Measurements from ENCODE around the gene ASTL.
"Not testable (repeated sequence)": the region's sequence is repeated elsewhere in the genome, so short reads cannot be mapped to it uniquely, and the experiment has no call there.

The ASTL gene

GRCh38 chr2:96145036-96145847 is 6.9 kb upstream of the ASTL start, which contains the start of gene DUSP2:
DUSP2 (minus strand) TSS chr2:96145440; CDS start chr2:96145354, 86 bp downstream.
- DNase-seq: peak; percentile 60

- DNase-seq: no peak
Observed at GRCh38 chr2:96144481-96145035, 6.3 kb upstream of the ASTL start.

- DNase-seq: no peak
Observed at GRCh38 chr2:96143848-96144480, 5.7 kb upstream of the ASTL start.

GRCh38 chr2:96143231-96143847 is 5.0 kb upstream of the ASTL start:
- DNase-seq: no peak

- no peak for DNase-seq
Observed at GRCh38 chr2:96142217-96143113, 4.2 kb upstream of the ASTL start.

- DNase-seq: not testable (repeated sequence)
Observed at GRCh38 chr2:96141624-96141967, 3.3 kb upstream of the ASTL start.

GRCh38 chr2:96140941-96141623 is 2.8 kb upstream of the ASTL start:
- DNase-seq: no peak

GRCh38 chr2:96139181-96139758 is 968 bp upstream of the ASTL start:
- DNase-seq: no peak

- DNase-seq: no peak
Observed at GRCh38 chr2:96137321-96138178, 752 bp downstream of the ASTL start.

- DNase-seq: no peak
Observed at GRCh38 chr2:96136129-96136720, 2.1 kb downstream of the ASTL start.

GRCh38 chr2:96135621-96136020 is 2.7 kb downstream of the ASTL start:
- no peak for DNase-seq

GRCh38 chr2:96135171-96135570 is 3.1 kb downstream of the ASTL start:
- no peak for DNase-seq

GRCh38 chr2:96134421-96134820 is 3.9 kb downstream of the ASTL start:
- DNase-seq: no peak

- DNase-seq: no peak
Observed at GRCh38 chr2:96131813-96132745, 6.2 kb downstream of the ASTL start.

- DNase-seq: no peak
Observed at GRCh38 chr2:96131152-96131812, 7.0 kb downstream of the ASTL start.

- DNase-seq: no peak
Observed at GRCh38 chr2:96130483-96130882, 7.8 kb downstream of the ASTL start.

- DNase-seq: no peak
Observed at GRCh38 chr2:96129528-96130120, 8.7 kb downstream of the ASTL start.

GRCh38 chr2:96128456-96128855 is 9.8 kb downstream of the ASTL start:
- DNase-seq: no peak
